M059J (cell line): Measurements from ENCODE around the gene NFKBIL1. TPM values are rescaled to one million over a fixed set of nuclear protein-coding genes. Genes with fewer than 3 reads are reported as not detected.
A peak's percentile ranks its signal among the peaks of the same experiment; 100 is the strongest.

Experiments
- DNase-seq: peaks from one replicate; pipeline ENCODE4 v3.0.0-alpha.2; 2012; ENCODE audit warnings: low read depth
- total RNA-seq: library from RNA; depleted of rRNA; stranded (reverse); fragments of >200 nt; shearing (Covaris generic); gene quantifications from 2 replicates; pipeline ENCODE4 v1.2.3, GENCODE V29; 2014

NFKBIL1 gene
- total RNA-seq, 1 experiment from 2014 or later, result 25.7 TPM

GRCh38 chr6:31559958-31560696 is 12.7 kb downstream of the NFKBIL1 start:
- peak; percentile 98 for DNase-seq

- no peak for DNase-seq
These were observed 13.3 kb downstream of the NFKBIL1 start for GRCh38 chr6:31560697-31561058.

GRCh38 chr6:31567531-31568370 is 20.3 kb downstream of the NFKBIL1 start:
- DNase-seq, result no peak

- DNase-seq, result no peak
These were observed 21.1 kb downstream of the NFKBIL1 start for GRCh38 chr6:31568537-31568961.

GRCh38 chr6:31569861-31570536 is 22.6 kb downstream of the NFKBIL1 start:
- no peak for DNase-seq

- no peak for DNase-seq
These were observed 24.9 kb downstream of the NFKBIL1 start, which contains the start of gene LTA for GRCh38 chr6:31572041-31572911. TSS of gene LTA (plus strand) at chr6:31572289. CDS start at chr6:31572743, 454 bp downstream.

GRCh38 chr6:31573239-31574105 is 26.1 kb downstream of the NFKBIL1 start:
- DNase-seq, result no peak

- DNase-seq, result no peak
These were observed 27.0 kb downstream of the NFKBIL1 start for GRCh38 chr6:31574106-31575061.

- no peak for DNase-seq
These were observed 28.0 kb downstream of the NFKBIL1 start, which contains the start of gene TNF for GRCh38 chr6:31575335-31575901. TSS of gene TNF (plus strand) at chr6:31575565. CDS start at chr6:31575742, 177 bp downstream.

- no peak for DNase-seq
These were observed 28.7 kb downstream of the NFKBIL1 start for GRCh38 chr6:31575952-31576685.

GRCh38 chr6:31576897-31577578 is 29.6 kb downstream of the NFKBIL1 start:
- DNase-seq, result no peak

- no peak for DNase-seq
These were observed 30.2 kb downstream of the NFKBIL1 start for GRCh38 chr6:31577579-31577966.

- DNase-seq, result peak; percentile 50
These were observed 31.0 kb downstream of the NFKBIL1 start for GRCh38 chr6:31578184-31579118.

- no peak for DNase-seq
These were observed 31.7 kb downstream of the NFKBIL1 start for GRCh38 chr6:31579119-31579505.

- DNase-seq, result no peak
These were observed 32.4 kb downstream of the NFKBIL1 start for GRCh38 chr6:31579546-31580437.
